Choroid plexus epithelial cell (primary cell): ENCODE measurements around the gene PCDHGA2.

Experiments used
- DNase-seq: peaks from one replicate; pipeline ENCODE4 v3.0.0-alpha.2; 2010; ENCODE audit warnings: low read depth
- H3K4me3 ChIP-seq: 2 replicates; pipeline ENCODE4 v1.5.1; 2011; ENCODE audit warnings: low read depth, mild to moderate bottlenecking, control low read depth, low read length, moderate library complexity
- CTCF ChIP-seq: conservative IDR thresholded peaks from 2 replicates; pipeline ENCODE4 v1.5.1; 2011; ENCODE audit warnings: low read depth, mild to moderate bottlenecking, control low read depth, inconsistent platforms, low read length, moderate library complexity

The PCDHGA2 gene

GRCh38 chr5:141388661-141389060 is 50.1 kb downstream of the PCDHGA2 start:
- H3K4me3 ChIP-seq = no peak overlapping the region
- TF ChIP-seq CTCF = no peak
- DNase-seq = no peak

- no peak for TF ChIP-seq CTCF
- no peak overlapping the region for H3K4me3 ChIP-seq
- no peak for DNase-seq
These were observed 50.8 kb downstream of the PCDHGA2 start for GRCh38 chr5:141389153-141390042.

- DNase-seq = peak; percentile 8
- TF ChIP-seq CTCF = peak; percentile 8
- no peak within 1 kb of the TSS for H3K4me3 ChIP-seq
These were observed 54.1 kb downstream of the PCDHGA2 start, which contains the start of gene PCDHGA8 for GRCh38 chr5:141392429-141393198. TSS of gene PCDHGA8 (plus strand) at chr5:141392633. CDS start at chr5:141392814, 181 bp downstream.
